Mesenchymal stem cell (in vitro differentiated cells and primary cell): ENCODE data around the gene ABLIM2.

ENCODE experiments used
- DNase-seq: peaks from one replicate; pipeline ENCODE4 v3.0.0-alpha.2; 2013
- H2AFZ ChIP-seq: one replicate; pipeline ENCODE4 v1.6.1; 2013; ENCODE audit warnings: low read depth, mild to moderate bottlenecking, control low read depth, inconsistent platforms, low read length, moderate library complexity
- H2AK5ac ChIP-seq: 2 replicates; pipeline ENCODE4 v1.6.1; 2013; ENCODE audit warnings: low read length, moderate library complexity, mild to moderate bottlenecking, inconsistent platforms; ENCODE audit not compliant: severe bottlenecking
- H2BK120ac ChIP-seq: one replicate; pipeline ENCODE4 v1.6.1; 2013; ENCODE audit warnings: low read depth, mild to moderate bottlenecking, inconsistent platforms, low read length, moderate library complexity
- H2BK12ac ChIP-seq, 2 experiments: one replicate each; pipeline ENCODE4 v1.6.1; 2013; ENCODE audit warnings: inconsistent platforms in 2 of 2, low read length in 2 of 2, mild to moderate bottlenecking in 2 of 2, moderate library complexity in 2 of 2, control low read depth in 1 of 2
- H2BK15ac ChIP-seq: one replicate; pipeline ENCODE4 v1.6.1; 2013; ENCODE audit warnings: mild to moderate bottlenecking, low read depth, inconsistent platforms; ENCODE audit not compliant: poor library complexity, severe bottlenecking
- H2BK5ac ChIP-seq: 2 replicates; pipeline ENCODE4 v1.6.1; 2013; ENCODE audit warnings: low read depth, mild to moderate bottlenecking, low read length, control low read depth, inconsistent platforms; ENCODE audit not compliant: poor library complexity, severe bottlenecking
- H3K14ac ChIP-seq, 2 experiments: one replicate each; pipeline ENCODE4 v1.6.1; 2013; ENCODE audit warnings: inconsistent platforms in 2 of 2, low read length in 2 of 2, control low read depth in 1 of 2, mild to moderate bottlenecking in 1 of 2, moderate library complexity in 1 of 2
- H3K18ac ChIP-seq, 2 experiments: one replicate each; pipeline ENCODE4 v1.6.1; 2013; ENCODE audit warnings: inconsistent platforms in 2 of 2, low read length in 2 of 2, control low read depth in 1 of 2, low read depth in 1 of 2, mild to moderate bottlenecking in 1 of 2
- H3K23ac ChIP-seq, 2 experiments: one replicate each; pipeline ENCODE4 v1.6.1; 2013; ENCODE audit warnings: inconsistent platforms in 2 of 2, low read length in 2 of 2, mild to moderate bottlenecking in 2 of 2, moderate library complexity in 2 of 2, control low read depth in 1 of 2
- H3K27ac ChIP-seq: 2 replicates; pipeline ENCODE4 v1.5.1; 2013; ENCODE audit warnings: mild to moderate bottlenecking, moderate library complexity, low read length, control low read depth, inconsistent platforms; ENCODE audit not compliant: poor library complexity, severe bottlenecking
- H3K27me3 ChIP-seq, 2 experiments: 2 replicates each; pipeline versions ENCODE4 v1.6.1 to v1.7.0; 2013; ENCODE audit warnings: low read length in 2 of 2, mild to moderate bottlenecking in 2 of 2, moderate library complexity in 2 of 2, control low read depth in 1 of 2, inconsistent platforms in 1 of 2; ENCODE audit not compliant: control insufficient read depth in 1 of 2, insufficient read depth in 1 of 2
- H3K36me3 ChIP-seq, 2 experiments: 2 replicates each; pipeline versions ENCODE4 v1.6.1 to v1.7.0; 2013; ENCODE audit warnings: low read length in 2 of 2, control low read depth in 1 of 2, inconsistent platforms in 1 of 2, low read depth in 1 of 2, mild to moderate bottlenecking in 1 of 2; ENCODE audit not compliant: insufficient read depth in 2 of 2, control insufficient read depth in 1 of 2
- H3K4ac ChIP-seq, 2 experiments: one replicate each; pipeline ENCODE4 v1.6.1; 2013; ENCODE audit warnings: inconsistent platforms in 2 of 2, low read length in 2 of 2, mild to moderate bottlenecking in 2 of 2, moderate library complexity in 2 of 2, control low read depth in 1 of 2, low read depth in 1 of 2
- H3K4me1 ChIP-seq: 2 replicates; pipeline ENCODE4 v1.6.1; 2013; ENCODE audit warnings: low read depth, low read length, control low read depth; ENCODE audit not compliant: control insufficient read depth, insufficient read depth
- H3K4me2 ChIP-seq: 2 replicates; pipeline ENCODE4 v1.6.1; 2013; ENCODE audit warnings: low read length, mild to moderate bottlenecking, inconsistent platforms; ENCODE audit not compliant: poor library complexity, severe bottlenecking
- H3K4me3 ChIP-seq, 2 experiments: 2 replicates each; pipeline versions ENCODE4 v1.5.1 to v1.7.0; 2013; ENCODE audit warnings: low read length in 2 of 2, mild to moderate bottlenecking in 2 of 2, control low read depth in 1 of 2, low read depth in 1 of 2; ENCODE audit not compliant: insufficient read depth in 1 of 2
- H3K79me1 ChIP-seq: replicated peaks from 2 replicates; pipeline ENCODE4 v1.6.1; 2013; ENCODE audit warnings: mild to moderate bottlenecking, control low read depth, low read length, inconsistent platforms; ENCODE audit not compliant: poor library complexity, severe bottlenecking
- H3K9ac ChIP-seq: 2 replicates; pipeline ENCODE4 v1.7.0; 2013; ENCODE audit warnings: mild to moderate bottlenecking, low read length, moderate library complexity
- H3K9me3 ChIP-seq: 2 replicates; pipeline ENCODE4 v1.7.0; 2013; ENCODE audit warnings: mild to moderate bottlenecking, low read length; ENCODE audit not compliant: control insufficient read depth
- H4K8ac ChIP-seq: one replicate; pipeline ENCODE4 v1.6.1; 2013; ENCODE audit warnings: inconsistent platforms, mild to moderate bottlenecking, low read length, moderate library complexity
- H4K91ac ChIP-seq: one replicate; pipeline ENCODE4 v1.6.1; 2013; ENCODE audit warnings: mild to moderate bottlenecking, low read length, inconsistent platforms
- WGBS: methylation state at CpG from one replicate; pipeline ENCODE4 v1.1.7; 2013; ENCODE audit warnings: mixed read lengths; 5-methylcytosine and 5-hydroxymethylcytosine counted together

The ABLIM2 gene

GRCh38 chr4:8192748-8193738 is 34.4 kb upstream of the ABLIM2 start:
- no peaks in the 10 kb centered on the region for H3K36me3 ChIP-seq
- H2AFZ ChIP-seq: no peak overlapping the region
- H3K27ac ChIP-seq: no peak overlapping the region
- H3K79me1 ChIP-seq: no peaks in the 10 kb centered on the region
- no peaks in the 10 kb centered on the region for H3K9me3 ChIP-seq
- H3K9ac ChIP-seq: no peak overlapping the region
- 59% methylated on average over 18 of the region's 18 CpGs for WGBS
- peak overlapping the region; percentile 45 for H4K8ac ChIP-seq
- peaks cover 45% of the 10 kb centered on the region for H3K4me1 ChIP-seq
- peaks cover 0 to 33% of the 10 kb centered on the region in 2 experiments for H3K27me3 ChIP-seq
- peak overlapping the region; percentile 24 for H2BK120ac ChIP-seq
- H4K91ac ChIP-seq: peak overlapping the region; percentile 80
- H3K23ac ChIP-seq: no peak overlapping the region
- DNase-seq: peak; percentile 82
- peak overlapping the region; percentile 8 for H2BK15ac ChIP-seq
- H2BK12ac ChIP-seq: peak overlapping the region; percentile 49 to 70
- H3K14ac ChIP-seq: no peak overlapping the region
- peak overlapping the region; percentile 6 to 59 for H3K4ac ChIP-seq
- H3K4me3 ChIP-seq: no peak overlapping the region
- peak overlapping the region in 1 of 2 experiments; percentile 63 for H3K18ac ChIP-seq
- H3K4me2 ChIP-seq: no peak overlapping the region
- H2AK5ac ChIP-seq: no peak overlapping the region
- no peak overlapping the region for H2BK5ac ChIP-seq

GRCh38 chr4:8191136-8191747 is 32.6 kb upstream of the ABLIM2 start:
- no peak overlapping the region for H3K23ac ChIP-seq
- peak overlapping the region in 1 of 2 experiments; percentile 62 for H3K14ac ChIP-seq
- peaks cover 44% of the 10 kb centered on the region for H3K4me1 ChIP-seq
- H2AFZ ChIP-seq: peak overlapping the region; percentile 42
- H3K36me3 ChIP-seq: no peaks in the 10 kb centered on the region
- WGBS: under 1% methylated on average over 23 of the region's 23 CpGs
- H4K8ac ChIP-seq: peak overlapping the region; percentile 97
- H2BK12ac ChIP-seq: peak overlapping the region; percentile 85 to 98
- H3K18ac ChIP-seq: peak overlapping the region; percentile 79 to 93
- peak overlapping the region; percentile 83 for H2BK120ac ChIP-seq
- H2BK5ac ChIP-seq: no peak overlapping the region
- no peak overlapping the region for H3K9ac ChIP-seq
- peak overlapping the region; percentile 85 for H2BK15ac ChIP-seq
- peak overlapping the region; percentile 10 for H3K4me2 ChIP-seq
- peaks cover 0 to 33% of the 10 kb centered on the region in 2 experiments for H3K27me3 ChIP-seq
- H4K91ac ChIP-seq: peak overlapping the region; percentile 95
- DNase-seq: peak; percentile 94
- H3K4ac ChIP-seq: peak overlapping the region; percentile 89 to 94
- H2AK5ac ChIP-seq: no peak overlapping the region
- H3K9me3 ChIP-seq: no peaks in the 10 kb centered on the region
- no peak overlapping the region for H3K4me3 ChIP-seq
- H3K27ac ChIP-seq: peak overlapping the region; percentile 57
- no peaks in the 10 kb centered on the region for H3K79me1 ChIP-seq

GRCh38 chr4:8189551-8190466 is 31.2 kb upstream of the ABLIM2 start:
- H2AK5ac ChIP-seq: peak overlapping the region; percentile 20
- H3K9ac ChIP-seq: no peak overlapping the region
- no peak overlapping the region for H3K27ac ChIP-seq
- H2BK12ac ChIP-seq: peak overlapping the region; percentile 94 to 97
- no peak overlapping the region for H2AFZ ChIP-seq
- DNase-seq: no peak
- H3K79me1 ChIP-seq: no peaks in the 10 kb centered on the region
- peak overlapping the region; percentile 4 to 17 for H3K18ac ChIP-seq
- no peak overlapping the region for H2BK5ac ChIP-seq
- H3K4me1 ChIP-seq: peaks cover 45% of the 10 kb centered on the region
- no peak overlapping the region for H3K23ac ChIP-seq
- H3K9me3 ChIP-seq: no peaks in the 10 kb centered on the region
- H3K27me3 ChIP-seq: peaks cover 0 to 20% of the 10 kb centered on the region in 2 experiments
- no peak overlapping the region for H3K4me3 ChIP-seq
- H3K36me3 ChIP-seq: no peaks in the 10 kb centered on the region
- peak overlapping the region; percentile 81 to 89 for H3K4ac ChIP-seq
- peak overlapping the region; percentile 98 for H4K91ac ChIP-seq
- H4K8ac ChIP-seq: peak overlapping the region; percentile 66
- H2BK15ac ChIP-seq: peak overlapping the region; percentile 97
- WGBS: 93% methylated on average over 26 of the region's 26 CpGs
- no peak overlapping the region for H3K4me2 ChIP-seq
- H3K14ac ChIP-seq: peak overlapping the region in 1 of 2 experiments; percentile 53
- H2BK120ac ChIP-seq: peak overlapping the region; percentile 71
